Fibroblast of the aortic adventitia (primary cell): ENCODE data around the gene CDH20. TPM values are rescaled to one million over a fixed set of nuclear protein-coding genes. Genes with fewer than 3 reads are reported as not detected.
A peak's percentile ranks its signal among the peaks of the same experiment; 100 is the strongest.
"Not testable (repeated sequence)": the region's sequence is repeated elsewhere in the genome, so short reads cannot be mapped to it uniquely, and the experiment has no call there.

Source experiments
- DNase-seq: peaks from one replicate; pipeline ENCODE4 v3.0.0-alpha.2; 2010; ENCODE audit warnings: low read depth
- H3K4me3 ChIP-seq: 2 replicates; pipeline ENCODE4 v1.5.1; 2011; ENCODE audit warnings: low read depth, mild to moderate bottlenecking, control low read depth, low read length, moderate library complexity
- total RNA-seq: library from RNA; depleted of rRNA; stranded (reverse); fragments of >200 nt; gene quantifications from 2 replicates; pipeline ENCODE4 v1.2.3, GENCODE V29; 2012; ENCODE audit warnings: low replicate concordance
- TF ChIP-seq, protein P1 (sequence below): IDR thresholded peaks from 2 replicates; pipeline ENCODE4 v1.5.1; 2011; ENCODE audit warnings: mild to moderate bottlenecking, low read length, control low read depth, inconsistent platforms; ENCODE audit not compliant: insufficient read depth

CDH20 gene
- total RNA-seq, 1 donor, result 0.09 TPM

DNA sequence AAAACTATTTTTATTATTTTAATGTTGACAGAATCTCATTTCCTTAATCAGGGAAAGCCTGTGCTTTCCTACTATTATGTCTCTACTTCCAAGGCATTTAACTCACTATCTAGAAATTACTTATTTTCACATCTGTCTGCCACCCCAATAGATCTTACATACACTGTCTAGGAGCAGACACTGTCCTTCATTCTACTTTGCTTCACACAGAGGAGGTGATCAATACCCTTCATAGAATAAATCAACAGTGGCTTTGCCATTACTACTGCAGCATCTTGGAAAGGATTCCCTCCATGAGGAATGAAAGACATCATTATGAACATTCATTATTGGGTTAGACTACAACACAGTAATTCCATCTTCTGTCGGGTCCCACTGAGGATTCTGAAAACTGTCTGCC is 31.7 kb downstream of the CDH20 start:
- H3K4me3 ChIP-seq, result no peak overlapping the region
- TF ChIP-seq, protein P1, sequence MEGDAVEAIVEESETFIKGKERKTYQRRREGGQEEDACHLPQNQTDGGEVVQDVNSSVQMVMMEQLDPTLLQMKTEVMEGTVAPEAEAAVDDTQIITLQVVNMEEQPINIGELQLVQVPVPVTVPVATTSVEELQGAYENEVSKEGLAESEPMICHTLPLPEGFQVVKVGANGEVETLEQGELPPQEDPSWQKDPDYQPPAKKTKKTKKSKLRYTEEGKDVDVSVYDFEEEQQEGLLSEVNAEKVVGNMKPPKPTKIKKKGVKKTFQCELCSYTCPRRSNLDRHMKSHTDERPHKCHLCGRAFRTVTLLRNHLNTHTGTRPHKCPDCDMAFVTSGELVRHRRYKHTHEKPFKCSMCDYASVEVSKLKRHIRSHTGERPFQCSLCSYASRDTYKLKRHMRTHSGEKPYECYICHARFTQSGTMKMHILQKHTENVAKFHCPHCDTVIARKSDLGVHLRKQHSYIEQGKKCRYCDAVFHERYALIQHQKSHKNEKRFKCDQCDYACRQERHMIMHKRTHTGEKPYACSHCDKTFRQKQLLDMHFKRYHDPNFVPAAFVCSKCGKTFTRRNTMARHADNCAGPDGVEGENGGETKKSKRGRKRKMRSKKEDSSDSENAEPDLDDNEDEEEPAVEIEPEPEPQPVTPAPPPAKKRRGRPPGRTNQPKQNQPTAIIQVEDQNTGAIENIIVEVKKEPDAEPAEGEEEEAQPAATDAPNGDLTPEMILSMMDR, result no peak
- no peak for DNase-seq

DNA sequence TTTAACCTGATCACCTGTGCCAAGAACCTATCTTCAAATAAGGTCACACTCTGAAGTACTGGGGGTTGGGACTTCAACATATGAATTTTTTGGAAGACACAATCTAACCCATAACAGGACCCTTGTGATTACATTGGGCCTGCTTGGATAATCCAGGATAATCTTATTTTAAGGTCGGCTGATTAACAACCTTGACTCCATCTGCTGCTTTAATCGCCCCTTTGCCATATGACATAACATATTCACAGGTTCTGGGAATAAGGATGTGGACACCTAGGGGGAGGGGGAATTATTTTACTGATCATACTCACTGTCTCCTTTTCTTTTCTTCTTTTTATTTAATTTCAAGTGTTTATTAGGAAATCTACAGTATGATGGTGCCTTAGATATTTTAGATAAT is 34.8 kb downstream of the CDH20 start:
- no peak for DNase-seq
- TF ChIP-seq, protein P1, result no peak
- H3K4me3 ChIP-seq, result no peak overlapping the region

DNA sequence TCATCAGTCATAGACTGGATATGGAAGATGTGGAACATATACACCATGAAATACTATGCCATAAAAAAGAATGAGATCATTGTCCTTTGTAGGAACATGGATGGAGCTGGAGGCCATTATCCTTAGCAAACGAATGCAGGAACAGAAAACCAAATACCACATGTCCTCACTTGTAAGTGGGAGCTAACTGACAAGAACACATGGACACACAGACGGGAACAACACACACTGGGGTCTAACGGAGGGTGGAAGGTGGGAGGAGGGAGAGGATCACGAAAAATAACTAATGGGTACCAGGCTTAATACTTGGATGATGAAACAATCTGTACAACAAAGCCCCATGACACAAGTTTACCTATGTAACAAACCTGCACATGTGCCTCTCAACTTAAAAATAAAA is 36.4 kb downstream of the CDH20 start:
- DNase-seq, H3K4me3 ChIP-seq: not testable (repeated sequence)

DNA sequence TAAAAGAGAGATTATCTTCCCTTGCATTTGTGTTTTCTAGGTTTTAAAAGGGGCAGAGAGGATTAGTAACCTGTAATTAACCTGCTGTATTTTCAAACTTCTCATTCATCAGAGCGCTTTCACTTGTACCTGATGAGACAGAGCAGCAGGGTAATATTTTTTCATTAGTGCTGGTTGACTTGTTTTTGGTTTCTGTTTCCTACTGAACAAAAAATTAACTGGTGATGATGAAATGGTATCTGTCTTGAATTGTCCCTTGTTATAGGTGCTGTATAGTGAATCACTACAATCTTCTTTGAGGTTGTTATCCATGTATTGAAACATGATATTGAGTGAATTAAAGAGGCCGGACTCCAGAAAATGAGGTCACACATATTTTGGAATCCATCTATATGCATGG is 37.9 kb downstream of the CDH20 start:
- TF ChIP-seq, protein P1, result no peak
- no peak overlapping the region for H3K4me3 ChIP-seq
- DNase-seq, result no peak

DNA sequence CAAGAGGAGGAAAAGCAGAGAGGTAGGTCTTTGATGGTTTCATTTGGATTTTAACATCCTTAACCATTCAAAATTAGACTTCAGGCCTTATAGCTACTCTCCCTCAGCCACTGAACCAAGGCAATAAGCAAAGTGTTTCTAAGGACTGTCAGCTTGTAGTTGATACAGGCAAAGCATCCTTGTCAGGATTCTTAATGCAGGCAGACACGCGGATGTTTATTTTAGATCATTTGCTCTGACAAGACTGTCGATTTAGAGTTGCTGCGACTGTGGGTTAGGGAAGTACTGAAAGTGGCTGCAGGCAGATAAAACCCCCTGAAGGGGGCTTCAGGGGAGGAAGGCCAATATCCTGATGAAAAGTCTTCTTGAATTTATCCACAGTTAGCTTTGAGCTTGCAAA is 46.6 kb downstream of the CDH20 start:
- TF ChIP-seq, protein P1, result no peak

DNA sequence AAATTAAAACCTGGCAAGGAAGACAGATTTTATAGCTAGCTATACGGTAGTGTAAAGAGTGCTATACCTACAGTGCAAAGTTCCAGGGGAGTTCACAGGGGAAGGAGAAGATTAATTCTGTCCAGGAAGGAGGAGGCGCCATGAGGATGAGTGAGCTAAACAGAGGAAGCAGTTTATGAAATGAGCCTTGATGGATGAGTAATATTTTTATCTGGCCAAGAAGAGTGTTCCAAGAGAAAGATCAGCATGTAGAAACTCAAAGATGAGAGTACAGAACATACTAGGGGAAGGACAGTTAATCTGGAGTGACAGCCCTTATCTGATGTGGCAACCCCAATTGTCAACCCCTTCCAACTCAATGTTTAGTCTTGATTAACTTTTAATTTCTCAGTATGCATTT is 54.8 kb downstream of the CDH20 start:
- peak; percentile 49 for DNase-seq
- no peak overlapping the region for H3K4me3 ChIP-seq
- TF ChIP-seq, protein P1, result no peak

More for the DNA sequence above, 46.6 kb downstream of the CDH20 start:
- no peak overlapping the region for H3K4me3 ChIP-seq
- no peak for DNase-seq

DNA sequence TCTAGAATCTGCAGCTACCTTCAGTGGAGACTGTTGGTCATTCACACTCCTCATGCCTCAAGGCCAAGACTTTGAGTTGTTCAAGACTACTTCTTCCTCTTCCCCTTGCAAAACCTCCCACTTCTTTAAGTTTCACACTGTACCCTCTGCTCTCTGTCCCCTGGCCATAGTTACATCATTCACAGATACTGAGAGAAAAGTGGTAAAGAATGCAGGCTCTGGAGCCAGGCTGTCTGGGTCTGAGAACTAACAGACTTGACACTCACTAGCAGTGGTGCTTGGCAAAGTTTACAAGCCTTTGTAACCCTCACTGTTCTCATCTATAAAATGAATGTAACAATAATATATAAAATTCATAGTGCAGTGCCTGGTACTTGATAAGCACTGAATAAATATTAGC is 61.8 kb downstream of the CDH20 start:
- TF ChIP-seq, protein P1, result no peak
- DNase-seq, result peak; percentile 41
- no peak overlapping the region for H3K4me3 ChIP-seq

DNA sequence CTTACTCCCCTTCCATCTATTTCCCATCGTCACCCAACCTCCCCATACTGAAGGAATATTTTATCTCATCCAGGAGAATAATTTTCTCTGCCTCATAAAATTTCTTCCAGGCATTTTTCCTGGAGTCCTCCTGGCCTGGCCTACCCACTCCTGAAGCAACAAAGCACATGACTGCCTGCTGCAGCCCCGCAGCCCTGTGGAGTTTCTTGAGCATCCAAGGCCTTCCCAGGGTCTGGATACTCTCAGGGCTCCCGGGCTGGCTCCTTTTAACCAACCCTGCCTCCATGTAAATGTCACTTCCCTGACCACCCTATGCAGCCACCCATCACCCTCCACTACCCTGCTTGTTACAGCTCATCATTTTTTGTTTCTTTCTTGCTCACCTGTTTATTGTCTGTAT is 64.0 kb downstream of the CDH20 start:
- TF ChIP-seq, protein P1, result no peak
- DNase-seq, result no peak
- no peak overlapping the region for H3K4me3 ChIP-seq
